Neuronal stem cell (in vitro differentiated cells): ENCODE data around the gene ARL4C.

Experiments
- DNase-seq: peaks from one replicate; pipeline ENCODE4 v3.0.0-alpha.2; 2013; ENCODE audit warnings: low spot score
- H2AFZ ChIP-seq: one replicate; pipeline ENCODE4 v1.6.1; 2013; ENCODE audit warnings: mild to moderate bottlenecking, low read length, inconsistent platforms
- H2AK5ac ChIP-seq: 2 replicates; pipeline ENCODE4 v1.6.1; 2013; ENCODE audit warnings: low read depth, mild to moderate bottlenecking, inconsistent platforms, low read length, moderate library complexity, mixed read lengths
- H2BK120ac ChIP-seq: 2 replicates; pipeline ENCODE4 v1.6.1; 2013; ENCODE audit warnings: low read depth, mild to moderate bottlenecking, inconsistent platforms, low read length, moderate library complexity, mixed read lengths
- H2BK12ac ChIP-seq: one replicate; pipeline ENCODE4 v1.6.1; 2013; ENCODE audit warnings: low read length, inconsistent platforms
- H2BK15ac ChIP-seq: 2 replicates; pipeline ENCODE4 v1.6.1; 2013; ENCODE audit warnings: mild to moderate bottlenecking, low read length, inconsistent platforms, mixed read lengths
- H2BK5ac ChIP-seq: one replicate; pipeline ENCODE4 v1.6.1; 2013; ENCODE audit warnings: inconsistent platforms, mild to moderate bottlenecking, low read length, moderate library complexity
- H3K14ac ChIP-seq: one replicate; pipeline ENCODE4 v1.6.1; 2013; ENCODE audit warnings: low read length, inconsistent platforms
- H3K18ac ChIP-seq: 2 replicates; pipeline ENCODE4 v1.6.1; 2013; ENCODE audit warnings: low read length, inconsistent platforms
- H3K23ac ChIP-seq: 2 replicates; pipeline ENCODE4 v1.6.1; 2013; ENCODE audit warnings: low read depth, mild to moderate bottlenecking, mixed read lengths, low read length, inconsistent platforms; ENCODE audit not compliant: poor library complexity
- H3K27ac ChIP-seq: replicated peaks from 3 replicates; pipeline ENCODE4 v1.5.1; 2013; ENCODE audit warnings: low read length, inconsistent platforms
- H3K27me3 ChIP-seq, 3 experiments: 2 replicates each; pipeline ENCODE4 v1.6.1; 2013; ENCODE audit warnings: low read length in 3 of 3, mild to moderate bottlenecking in 2 of 3, inconsistent platforms in 1 of 3, low read depth in 1 of 3, mixed read lengths in 1 of 3, moderate library complexity in 1 of 3; ENCODE audit not compliant: control insufficient read depth in 3 of 3, insufficient read depth in 3 of 3
- H3K36me3 ChIP-seq, 2 donors: replicated peaks in 1 of 2; 2 replicates each; pipeline ENCODE4 v1.6.1; 2013; ENCODE audit warnings: low read length in 2 of 2; ENCODE audit not compliant: control insufficient read depth in 2 of 2, insufficient read depth in 2 of 2
- H3K4ac ChIP-seq: 2 replicates; pipeline ENCODE4 v1.6.1; 2013; ENCODE audit warnings: inconsistent platforms, mild to moderate bottlenecking, low read length, moderate library complexity
- H3K4me1 ChIP-seq, 2 donors: 1 replicate in 1 of 2; 2 replicates in 1 of 2; pipeline ENCODE4 v1.6.1; 2013; ENCODE audit warnings: low read length in 2 of 2, low read depth in 1 of 2; ENCODE audit not compliant: control insufficient read depth in 2 of 2, insufficient read depth in 1 of 2
- H3K4me2 ChIP-seq: one replicate; pipeline ENCODE4 v1.6.1; 2013; ENCODE audit warnings: mild to moderate bottlenecking, low read length, inconsistent platforms; ENCODE audit not compliant: insufficient read depth, poor library complexity, severe bottlenecking
- H3K4me3 ChIP-seq, 2 donors: 2 replicates each; pipeline ENCODE4 v1.5.1; 2013; ENCODE audit warnings: low read length in 2 of 2, mild to moderate bottlenecking in 2 of 2, inconsistent platforms in 1 of 2, moderate library complexity in 1 of 2
- H3K79me1 ChIP-seq: one replicate; pipeline ENCODE4 v1.6.1; 2013; ENCODE audit warnings: low read depth, mild to moderate bottlenecking, inconsistent platforms, low read length, moderate library complexity
- H3K9ac ChIP-seq: one replicate; pipeline ENCODE4 v1.6.1; 2013; ENCODE audit warnings: mild to moderate bottlenecking, low read depth, low read length, inconsistent platforms; ENCODE audit not compliant: poor library complexity
- H3K9me3 ChIP-seq, 2 donors: replicated peaks in 1 of 2; 2 replicates each; pipeline versions ENCODE3 to v1.6.1; 2013; ENCODE audit warnings: low read length in 2 of 2, mild to moderate bottlenecking in 2 of 2, inconsistent platforms in 1 of 2, low read depth in 1 of 2, mixed read lengths in 1 of 2, moderate library complexity in 1 of 2; ENCODE audit not compliant: control insufficient read depth in 2 of 2, insufficient read depth in 1 of 2
- H4K8ac ChIP-seq: one replicate; pipeline ENCODE4 v1.6.1; 2013; ENCODE audit warnings: low read depth, mild to moderate bottlenecking, inconsistent platforms, low read length, moderate library complexity
- H4K91ac ChIP-seq: one replicate; pipeline ENCODE4 v1.6.1; 2013; ENCODE audit warnings: low read length, low read depth, mild to moderate bottlenecking, inconsistent platforms; ENCODE audit not compliant: poor library complexity
- WGBS, 2 donors: extraction: QIAGEN DNeasy Blood & Tissue Kit; methylation state at CpG; one replicate each; pipeline ENCODE4 v1.1.7; 2013; ENCODE audit warnings: missing lambda C conversion rate in 2 of 2, mixed read lengths in 1 of 2; ENCODE audit not compliant: insufficient read length in 2 of 2, insufficient replicate concordance in 1 of 2; ENCODE audit errors: extremely low coverage in 2 of 2; 5-methylcytosine and 5-hydroxymethylcytosine counted together

ARL4C gene

GRCh38 chr2:234512884-234513669, 16.2 kb upstream of the ARL4C start:
- Histone ChIP-seq H3K27ac (no peak overlapping the region), H3K27me3 (peaks cover 0 to 2% (median 0%) of the 10 kb centered on the region in 3 experiments), H4K91ac (no peak overlapping the region), H3K18ac (peak overlapping the region; percentile 46), H3K4ac (no peak overlapping the region), H3K79me1 (no peaks in the 10 kb centered on the region), H3K23ac (no peak overlapping the region), H3K4me3 (no peak overlapping the region), H3K9me3 (peaks cover 0 to 3% of the 10 kb centered on the region in 2 donors), H3K4me1 (peaks cover 0 to 4% of the 10 kb centered on the region in 2 donors), H2BK12ac (no peak overlapping the region), H2BK15ac (no peak overlapping the region), H2BK120ac (no peak overlapping the region), H3K14ac (no peak overlapping the region), H2AK5ac (no peak overlapping the region), H3K4me2 (no peak overlapping the region), H3K36me3 (no peaks in the 10 kb centered on the region), H4K8ac (no peak overlapping the region), H2BK5ac (no peak overlapping the region), H2AFZ (peak overlapping the region; percentile 9), H3K9ac (no peak overlapping the region)
- DNase-seq = no peak
- no CpG with 5 or more reads among the region's 14 CpGs for WGBS, 2 donors

- no peak for DNase-seq
- H2BK12ac ChIP-seq = no peak overlapping the region
- peaks cover 0 to 11% of the 10 kb centered on the region in 2 donors for H3K4me1 ChIP-seq
- H3K27me3 ChIP-seq = peaks cover 0 to 13% (median 0%) of the 10 kb centered on the region in 3 experiments
- no CpG with 5 or more reads among the region's 3 CpGs for WGBS, 2 donors
- H3K27ac ChIP-seq = no peak overlapping the region
- H3K9me3 ChIP-seq = no peaks in the 10 kb centered on the region
- H3K36me3 ChIP-seq = no peaks in the 10 kb centered on the region
- no peak overlapping the region for H4K91ac ChIP-seq
- no peak overlapping the region for H3K14ac ChIP-seq
- H3K4me3 ChIP-seq = no peak overlapping the region
- H3K9ac ChIP-seq = no peak overlapping the region
- H2AK5ac ChIP-seq = no peak overlapping the region
- H2BK5ac ChIP-seq = no peak overlapping the region
- no peak overlapping the region for H4K8ac ChIP-seq
- no peak overlapping the region for H3K4ac ChIP-seq
- H3K18ac ChIP-seq = no peak overlapping the region
- H2AFZ ChIP-seq = no peak overlapping the region
- no peak overlapping the region for H2BK120ac ChIP-seq
- no peaks in the 10 kb centered on the region for H3K79me1 ChIP-seq
- no peak overlapping the region for H2BK15ac ChIP-seq
- H3K4me2 ChIP-seq = no peak overlapping the region
- H3K23ac ChIP-seq = no peak overlapping the region
Observed at GRCh38 chr2:234502919-234503285, 6.0 kb upstream of the ARL4C start.

GRCh38 chr2:234502285-234502918, 5.5 kb upstream of the ARL4C start:
- H3K27me3 ChIP-seq = peaks cover 0 to 17% (median 0%) of the 10 kb centered on the region in 3 experiments
- H3K23ac ChIP-seq = no peak overlapping the region
- H3K4ac ChIP-seq = no peak overlapping the region
- no peak overlapping the region for H2BK15ac ChIP-seq
- peaks cover 0 to 14% of the 10 kb centered on the region in 2 donors for H3K4me1 ChIP-seq
- H2BK12ac ChIP-seq = no peak overlapping the region
- H3K27ac ChIP-seq = peak overlapping the region; percentile 18
- no peak for DNase-seq
- H4K8ac ChIP-seq = no peak overlapping the region
- no peak overlapping the region for H2BK120ac ChIP-seq
- H3K18ac ChIP-seq = no peak overlapping the region
- H3K36me3 ChIP-seq = no peaks in the 10 kb centered on the region
- no peak overlapping the region for H2BK5ac ChIP-seq
- no peak overlapping the region for H2AFZ ChIP-seq
- no CpG with 5 or more reads among the region's 3 CpGs for WGBS, 2 donors
- no peak overlapping the region for H2AK5ac ChIP-seq
- no peaks in the 10 kb centered on the region for H3K79me1 ChIP-seq
- no peak overlapping the region for H3K9ac ChIP-seq
- no peak overlapping the region for H3K4me3 ChIP-seq
- H3K4me2 ChIP-seq = no peak overlapping the region
- H3K14ac ChIP-seq = no peak overlapping the region
- no peaks in the 10 kb centered on the region for H3K9me3 ChIP-seq
- no peak overlapping the region for H4K91ac ChIP-seq

GRCh38 chr2:234500394-234501006, 3.6 kb upstream of the ARL4C start:
- H2BK5ac ChIP-seq = no peak overlapping the region
- H3K9me3 ChIP-seq = no peaks in the 10 kb centered on the region
- no peak overlapping the region for H3K18ac ChIP-seq
- peak overlapping the region; percentile 64 for H2BK12ac ChIP-seq
- no peak overlapping the region for H2AFZ ChIP-seq
- H3K4me1 ChIP-seq = peaks cover 8 to 14% of the 10 kb centered on the region in 2 donors
- H3K14ac ChIP-seq = no peak overlapping the region
- H3K27ac ChIP-seq = no peak overlapping the region
- no CpG with 5 or more reads among the region's 9 CpGs for WGBS, 2 donors
- H2BK15ac ChIP-seq = no peak overlapping the region
- H4K91ac ChIP-seq = no peak overlapping the region
- H3K9ac ChIP-seq = no peak overlapping the region
- H3K4ac ChIP-seq = no peak overlapping the region
- peak overlapping the region; percentile 12 for H2AK5ac ChIP-seq
- no peaks in the 10 kb centered on the region for H3K36me3 ChIP-seq
- H3K79me1 ChIP-seq = peaks cover 5% of the 10 kb centered on the region
- H4K8ac ChIP-seq = no peak overlapping the region
- no peak overlapping the region for H3K4me3 ChIP-seq
- no peak overlapping the region for H3K23ac ChIP-seq
- H3K4me2 ChIP-seq = no peak overlapping the region
- DNase-seq = no peak
- peaks cover 0 to 25% (median 0%) of the 10 kb centered on the region in 3 experiments for H3K27me3 ChIP-seq
- no peak overlapping the region for H2BK120ac ChIP-seq
